Measurements from ENCODE around the gene DDX27. TPM values are rescaled to one million over a fixed set of nuclear protein-coding genes. Genes with fewer than 3 reads are reported as not detected.
A peak's percentile ranks its signal among the peaks of the same experiment; 100 is the strongest.

Gene DDX27
- total RNA-seq, 1 donor from 2014 or later: 27.8 TPM

- Histone ChIP-seq H3K4me3 (no peak overlapping the region), H3K36me3 (peaks cover 100% of the 10 kb centered on the region), H3K27me3 (ENCODE audit: low read depth) (no peaks in the 10 kb centered on the region), H3K27ac (no peak overlapping the region), H3K4me1 (peaks cover 2% of the 10 kb centered on the region), H3K9me3 (no peaks in the 10 kb centered on the region)
- intact Hi-C loops (cut with DNase I): no loop called here
- no peak for ATAC-seq
- TF ChIP-seq CTCF (IDR thresholded peaks at IDR 0.05): no peak
- DNase-seq: no peak
Measured at GRCh38 chr20:49260218-49260617, 41.0 kb downstream of the DDX27 start.

GRCh38 chr20:49261173-49261572 lies 42.0 kb downstream of the DDX27 start:
- intact Hi-C loops (cut with DNase I): no loop called here

GRCh38 chr20:49262444-49262843 lies 43.2 kb downstream of the DDX27 start:
- Histone ChIP-seq H3K27ac (no peak overlapping the region), H3K36me3 (peaks cover 89% of the 10 kb centered on the region), H3K4me3 (no peak overlapping the region), H3K27me3 (ENCODE audit: low read depth) (no peaks in the 10 kb centered on the region), H3K4me1 (peaks cover 24% of the 10 kb centered on the region), H3K9me3 (no peaks in the 10 kb centered on the region)
- DNase-seq (no peak), ATAC-seq (no peak)
- no peak for TF ChIP-seq CTCF (IDR thresholded peaks at IDR 0.05)
- intact Hi-C loops (cut with DNase I): no loop called here

More at GRCh38 chr20:49261173-49261572, 42.0 kb downstream of the DDX27 start:
- H3K36me3 ChIP-seq: peaks cover 99% of the 10 kb centered on the region
- no peak overlapping the region for H3K27ac ChIP-seq
- no peak for DNase-seq
- no peaks in the 10 kb centered on the region for H3K9me3 ChIP-seq
- no peak for ATAC-seq
- TF ChIP-seq CTCF (IDR thresholded peaks at IDR 0.05): no peak
- H3K4me1 ChIP-seq: peaks cover 11% of the 10 kb centered on the region
- H3K4me3 ChIP-seq: no peak overlapping the region
- H3K27me3 ChIP-seq (ENCODE audit: low read depth): no peaks in the 10 kb centered on the region

- Histone ChIP-seq H3K4me1 (peaks cover 66% of the 10 kb centered on the region), H3K9me3 (no peaks in the 10 kb centered on the region), H3K4me3 (peak overlapping the region; percentile 14), H3K36me3 (peaks cover 78% of the 10 kb centered on the region), H3K27me3 (ENCODE audit: low read depth) (no peaks in the 10 kb centered on the region), H3K27ac (no peak overlapping the region)
- ATAC-seq (peak in 1 of 2 donors; percentile 18), DNase-seq (no peak)
- intact Hi-C loops (cut with DNase I): no loop called here
- no peak for TF ChIP-seq CTCF (IDR thresholded peaks at IDR 0.05)
Measured at GRCh38 chr20:49267327-49267726, 48.1 kb downstream of the DDX27 start.

GRCh38 chr20:49268600-49269365 lies 49.6 kb downstream of the DDX27 start:
- Histone ChIP-seq H3K36me3 (peaks cover 78% of the 10 kb centered on the region), H3K4me3 (peak overlapping the region; percentile 14), H3K27ac (no peak overlapping the region), H3K4me1 (peaks cover 81% of the 10 kb centered on the region), H3K9me3 (no peaks in the 10 kb centered on the region), H3K27me3 (ENCODE audit: low read depth) (no peaks in the 10 kb centered on the region)
- no peak for TF ChIP-seq CTCF (IDR thresholded peaks at IDR 0.05)
- intact Hi-C loops (cut with DNase I): no loop called here
- ATAC-seq: no peak
- no peak for DNase-seq

All from lower lobe of right lung (tissue), 2 donors.